B cell (primary cell): Measurements from ENCODE around the gene COL26A1. TPM values are rescaled to one million over a fixed set of nuclear protein-coding genes. Genes with fewer than 3 reads are reported as not detected.

ENCODE experiments used
- ATAC-seq: fragments of 200-7000 bp; cut with Tn5 transposase; one replicate; pipeline ENCODE4 v1.10.0; 2021; ENCODE audit warnings: low read depth, mild to moderate bottlenecking, moderate number of reproducible peaks, moderate library complexity
- CTCF ChIA-PET: fragments of 350-600 bp; sonication (Branson Sonifier 250); formaldehyde crosslinking; loops from one replicate; lab custom pipeline; 2021; ENCODE audit warnings: antibody characterized with exemption, inconsistent platforms; lab: Charles Lee
- POLR2A ChIA-PET: fragments of 350-600 bp; sonication (Branson Sonifier 250); formaldehyde crosslinking; loops from one replicate; lab custom pipeline; 2021; ENCODE audit warnings: antibody characterized with exemption; lab: Charles Lee
- DNase-seq: peaks from one replicate; pipeline ENCODE4 v3.0.0; 2013
- H2AFZ ChIP-seq: 2 replicates; pipeline ENCODE4 v1.6.1; 2012; ENCODE audit warnings: mild to moderate bottlenecking, low read depth, low read length; ENCODE audit not compliant: insufficient read depth, poor library complexity, severe bottlenecking
- H3K27ac ChIP-seq, 2 donors: 1 replicate in 1 of 2; 2 replicates in 1 of 2; pipeline ENCODE4 v1.5.1; 2012 to 2013; ENCODE audit warnings: low read length in 2 of 2, mild to moderate bottlenecking in 2 of 2, moderate library complexity in 1 of 2
- H3K27me3 ChIP-seq, 4 experiments: fragments of 200-600 bp in 1 of 4; sonication (generic) in 1 of 4; replicated peaks in 1 of 4; 1 replicate in 2 of 4; 2 replicates in 2 of 4; pipeline versions ENCODE4 v1.6.1 to v1.7.0; 2013 to 2016; ENCODE audit warnings: low read length in 3 of 4, mild to moderate bottlenecking in 2 of 4, mixed read lengths in 1 of 4, moderate library complexity in 1 of 4; ENCODE audit not compliant: insufficient read depth in 4 of 4, control insufficient read depth in 3 of 4; ENCODE audit errors: control extremely low read depth in 1 of 4
- H3K36me3 ChIP-seq, 2 experiments: replicated peaks in 1 of 2; 1 replicate in 1 of 2; 2 replicates in 1 of 2; pipeline versions ENCODE4 v1.6.1 to v1.7.1; 2013; ENCODE audit warnings: low read length in 1 of 2; ENCODE audit not compliant: insufficient read depth in 2 of 2, control insufficient read depth in 1 of 2; ENCODE audit errors: control extremely low read depth in 1 of 2, extremely low read depth in 1 of 2
- H3K4me1 ChIP-seq, 2 donors: fragments of 200-600 bp in 1 of 2; sonication (generic) in 1 of 2; 1 replicate in 1 of 2; 2 replicates in 1 of 2; pipeline versions ENCODE4 v1.5.1 to v1.6.1; 2013 to 2017; ENCODE audit warnings: low read length in 2 of 2; ENCODE audit not compliant: control insufficient read depth in 2 of 2, insufficient read depth in 2 of 2
- H3K4me2 ChIP-seq: replicated peaks from 2 replicates; pipeline ENCODE3; 2012; ENCODE audit warnings: mild to moderate bottlenecking, low read depth, low read length; ENCODE audit not compliant: poor library complexity, severe bottlenecking
- H3K4me3 ChIP-seq, 5 experiments: fragments of 200-600 bp in 1 of 5; sonication (generic) in 1 of 5; 1 replicate in 3 of 5; 2 replicates in 2 of 5; pipeline versions ENCODE4 v1.5.1 to v1.7.0; 2011 to 2016; ENCODE audit warnings: low read length in 4 of 5, mild to moderate bottlenecking in 4 of 5, low read depth in 2 of 5, control low read depth in 1 of 5, moderate library complexity in 1 of 5; ENCODE audit not compliant: insufficient read depth in 1 of 5; ENCODE audit errors: control extremely low read depth in 1 of 5, extremely low read depth in 1 of 5
- H3K79me2 ChIP-seq: fragments of 200-600 bp; sonication (generic); one replicate; pipeline ENCODE4 v1.6.0; 2016; ENCODE audit warnings: low read length; ENCODE audit not compliant: control insufficient read depth, insufficient read depth
- H3K9ac ChIP-seq: fragments of 200-600 bp; sonication (generic); 2 replicates; pipeline ENCODE4 v1.6.1; 2017; ENCODE audit warnings: mild to moderate bottlenecking, low read length, moderate library complexity
- H3K9me3 ChIP-seq, 3 donors: one replicate each; pipeline versions ENCODE4 v1.6.1 to v1.7.1; 2013; ENCODE audit warnings: low read length in 2 of 3; ENCODE audit not compliant: control insufficient read depth in 2 of 3, insufficient read depth in 1 of 3; ENCODE audit errors: control extremely low read depth in 1 of 3
- H4K20me1 ChIP-seq: 2 replicates; pipeline ENCODE4 v1.6.0; 2012; ENCODE audit warnings: mild to moderate bottlenecking, low read length; ENCODE audit not compliant: insufficient read depth, control insufficient read depth, poor library complexity, severe bottlenecking
- H3K27ac Mint-ChIP-seq: one replicate; pipeline ENCODE4 v1.8.0; 2021; ENCODE audit warnings: mixed read lengths
- H3K27me3 Mint-ChIP-seq: one replicate; pipeline ENCODE4 v1.8.0; 2021; ENCODE audit warnings: mixed read lengths
- H3K4me1 Mint-ChIP-seq: one replicate; pipeline ENCODE4 v1.8.0; 2021; ENCODE audit warnings: mixed read lengths
- H3K4me3 Mint-ChIP-seq: one replicate; pipeline ENCODE4 v1.8.0; 2021; ENCODE audit warnings: mixed read lengths
- H3K9me3 Mint-ChIP-seq: one replicate; pipeline ENCODE4 v1.8.0; 2022; ENCODE audit warnings: mixed read lengths; ENCODE audit not compliant: insufficient read depth
- CTCF ChIP-seq: fragments of 200-600 bp; IDR thresholded peaks from one replicate; pipeline ENCODE4 v1.8.0; 2022; ENCODE audit warnings: antibody characterized with exemption, mild to moderate bottlenecking
- EZH2 ChIP-seq: IDR thresholded peaks from 2 replicates; pipeline ENCODE4 v1.6.1; 2012; ENCODE audit warnings: borderline replicate concordance, low read depth, mild to moderate bottlenecking, moderate library complexity, low read length; ENCODE audit not compliant: insufficient read depth, poor library complexity, severe bottlenecking
- WGBS: methylation state at CpG from one replicate; pipeline ENCODE4 v1.1.5; 2013; ENCODE audit warnings: missing lambda C conversion rate; ENCODE audit not compliant: insufficient coverage; 5-methylcytosine and 5-hydroxymethylcytosine counted together
- intact Hi-C: fragments of 100-400 bp; cut with micrococcal nuclease; formaldehyde crosslinking; loops from one replicate; pipeline ENCODE4 v1.10.0; 2022
- polyA plus RNA-seq: library from polyadenylated mRNA; depleted of rRNA; stranded (reverse); fragments of >200 nt; gene quantifications from 2 replicates; pipeline ENCODE4 v1.2.3, GENCODE V29; 2012
- total RNA-seq, 2 donors: library from RNA; stranded (reverse); fragments of 120-200 nt in 1 of 2; gene quantifications; 1 replicate in 1 of 2; 2 replicates in 1 of 2; pipeline versions ENCODE4 v1.2.3 to v1.2.4, GENCODE V29; 2013 to 2022

Gene COL26A1
- total and polyA plus RNA-seq, 2 donors (not counting 1 experiment from before 2014, with no cell fraction given): not detected

- H3K9me3 Mint-ChIP-seq: no peaks in the 10 kb centered on the region
- 87% methylated on average over 13 of the region's 13 CpGs for WGBS
- H3K4me1 Mint-ChIP-seq: no peaks in the 10 kb centered on the region
- Histone ChIP-seq H3K4me2 (no peak overlapping the region), H2AFZ (no peak overlapping the region), H3K27me3 (peaks cover 0 to 23% (median 10%) of the 10 kb centered on the region in 4 experiments), H3K9me3 (peaks cover 0 to 5% (median 0%) of the 10 kb centered on the region in 3 donors), H3K9ac (no peak overlapping the region), H4K20me1 (no peaks in the 10 kb centered on the region), H3K4me1 (no peaks in the 10 kb centered on the region), H3K36me3 (no peaks in the 10 kb centered on the region), H3K27ac (no peak overlapping the region), H3K4me3 (no peak overlapping the region), H3K79me2 (no peaks in the 10 kb centered on the region)
- intact Hi-C loops: no loop called here
- no peak overlapping the region for H3K27ac Mint-ChIP-seq
- ChIA-PET CTCF (no interaction called here), POLR2A (no interaction called here)
- H3K27me3 Mint-ChIP-seq: peaks cover 36% of the 10 kb centered on the region
- ATAC-seq (no peak), DNase-seq (no peak)
- no peak for TF ChIP-seq CTCF
- TF ChIP-seq EZH2: no peak
- H3K4me3 Mint-ChIP-seq: no peak overlapping the region
Measured at GRCh38 chr7:101400751-101401150, 38.1 kb downstream of the COL26A1 start.

DNA sequence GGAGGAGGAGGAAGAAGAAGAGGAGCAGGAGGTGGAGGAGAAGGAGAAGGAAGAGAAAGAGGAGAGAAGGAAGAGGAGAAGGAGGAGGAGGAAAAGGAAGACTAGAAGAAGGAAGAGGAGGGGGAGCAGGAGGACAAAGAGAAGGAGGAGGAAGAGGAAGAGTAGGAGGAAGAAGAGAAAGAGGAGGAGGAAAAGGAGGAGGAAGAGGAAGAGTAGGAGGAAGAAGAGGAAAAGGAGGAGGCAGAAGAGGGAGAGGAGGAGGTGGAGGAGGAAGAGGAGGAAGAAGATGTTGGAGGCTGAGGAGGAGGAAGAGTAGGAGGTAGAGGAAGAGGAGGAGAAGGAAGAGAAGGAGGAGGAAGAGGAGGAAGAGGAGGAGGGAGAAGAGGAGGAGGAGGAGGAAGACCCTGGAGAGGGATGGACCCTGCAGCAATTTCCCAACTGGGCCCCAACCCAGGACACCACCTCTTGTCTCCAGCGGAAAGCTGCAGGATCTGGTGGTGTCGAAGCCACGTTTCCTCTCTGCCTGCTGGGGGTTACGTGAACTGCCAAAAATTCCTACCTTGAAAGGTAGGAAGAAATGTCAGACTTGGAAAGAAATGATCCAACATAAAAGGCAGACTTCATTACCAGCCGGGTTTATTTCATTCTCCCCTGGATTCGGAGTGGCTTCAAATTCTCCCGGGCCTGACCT lies 38.9 kb downstream of the COL26A1 start:
- ATAC-seq (no peak), DNase-seq (no peak)
- peaks cover 35% of the 10 kb centered on the region for H3K27me3 Mint-ChIP-seq
- Histone ChIP-seq H3K27me3 (peaks cover 0 to 23% (median 10%) of the 10 kb centered on the region in 4 experiments), H3K27ac (no peak overlapping the region), H3K4me3 (no peak overlapping the region), H3K79me2 (no peaks in the 10 kb centered on the region), H4K20me1 (no peaks in the 10 kb centered on the region), H3K4me1 (no peaks in the 10 kb centered on the region), H3K9ac (no peak overlapping the region), H3K9me3 (peaks cover 0 to 5% (median 0%) of the 10 kb centered on the region in 3 donors), H2AFZ (no peak overlapping the region), H3K4me2 (no peak overlapping the region), H3K36me3 (no peaks in the 10 kb centered on the region)
- H3K4me1 Mint-ChIP-seq: no peaks in the 10 kb centered on the region
- CTCF ChIA-PET: no interaction called here
- POLR2A ChIA-PET: no interaction called here
- TF ChIP-seq CTCF: no peak
- no peak overlapping the region for H3K27ac Mint-ChIP-seq
- WGBS: 66% methylated on average over 3 of the region's 7 CpGs
- H3K4me3 Mint-ChIP-seq: no peak overlapping the region
- no peaks in the 10 kb centered on the region for H3K9me3 Mint-ChIP-seq
- intact Hi-C loops: no loop called here
